BLaER1 treated with 17β-estradiol and CSF1 and Interleukin-3, amounts not matched to agents 10 nM and 100 nM (cell line): ENCODE results near the gene NHP2.
"Not testable (repeated sequence)": the region's sequence is repeated elsewhere in the genome, so short reads cannot be mapped to it uniquely, and the experiment has no call there.

Experiments used
- H3K27ac ChIP-seq, 11 experiments: shearing (Covaris generic); formaldehyde crosslinking; 2 replicates each; pipeline ENCODE4 v1.8.1; 2022
- H3K27me3 ChIP-seq, 11 experiments: shearing (Covaris generic); formaldehyde crosslinking; 2 replicates each; pipeline ENCODE4 v1.8.1; 2022
- H3K36me3 ChIP-seq, 11 experiments: shearing (Covaris generic); formaldehyde crosslinking; 2 replicates each; pipeline ENCODE4 v1.8.1; 2022
- H3K4me1 ChIP-seq, 10 experiments: shearing (Covaris generic); formaldehyde crosslinking; 2 replicates each; pipeline ENCODE4 v1.8.1; 2022
- H3K4me2 ChIP-seq, 11 experiments: shearing (Covaris generic); formaldehyde crosslinking; 2 replicates each; pipeline ENCODE4 v1.8.1; 2022
- H3K4me3 ChIP-seq, 10 experiments: shearing (Covaris generic); formaldehyde crosslinking; 2 replicates each; pipeline ENCODE4 v1.8.1; 2022
- H3K9ac ChIP-seq, 11 experiments: shearing (Covaris generic); formaldehyde crosslinking; 2 replicates each; pipeline ENCODE4 v1.8.1; 2022
- H3K9me3 ChIP-seq, 11 experiments: shearing (Covaris generic); formaldehyde crosslinking; replicated peaks in 1 of 11; 2 replicates each; pipeline ENCODE4 v1.8.1; 2022
- H4K20me1 ChIP-seq, 11 experiments: shearing (Covaris generic); formaldehyde crosslinking; 2 replicates each; pipeline ENCODE4 v1.8.1; 2022
- Cebpa-rat ChIP-seq, 11 experiments: shearing (Covaris generic); IDR thresholded peaks; 2 replicates each; pipeline ENCODE4 v1.8.1; 2022

Gene NHP2

DNA sequence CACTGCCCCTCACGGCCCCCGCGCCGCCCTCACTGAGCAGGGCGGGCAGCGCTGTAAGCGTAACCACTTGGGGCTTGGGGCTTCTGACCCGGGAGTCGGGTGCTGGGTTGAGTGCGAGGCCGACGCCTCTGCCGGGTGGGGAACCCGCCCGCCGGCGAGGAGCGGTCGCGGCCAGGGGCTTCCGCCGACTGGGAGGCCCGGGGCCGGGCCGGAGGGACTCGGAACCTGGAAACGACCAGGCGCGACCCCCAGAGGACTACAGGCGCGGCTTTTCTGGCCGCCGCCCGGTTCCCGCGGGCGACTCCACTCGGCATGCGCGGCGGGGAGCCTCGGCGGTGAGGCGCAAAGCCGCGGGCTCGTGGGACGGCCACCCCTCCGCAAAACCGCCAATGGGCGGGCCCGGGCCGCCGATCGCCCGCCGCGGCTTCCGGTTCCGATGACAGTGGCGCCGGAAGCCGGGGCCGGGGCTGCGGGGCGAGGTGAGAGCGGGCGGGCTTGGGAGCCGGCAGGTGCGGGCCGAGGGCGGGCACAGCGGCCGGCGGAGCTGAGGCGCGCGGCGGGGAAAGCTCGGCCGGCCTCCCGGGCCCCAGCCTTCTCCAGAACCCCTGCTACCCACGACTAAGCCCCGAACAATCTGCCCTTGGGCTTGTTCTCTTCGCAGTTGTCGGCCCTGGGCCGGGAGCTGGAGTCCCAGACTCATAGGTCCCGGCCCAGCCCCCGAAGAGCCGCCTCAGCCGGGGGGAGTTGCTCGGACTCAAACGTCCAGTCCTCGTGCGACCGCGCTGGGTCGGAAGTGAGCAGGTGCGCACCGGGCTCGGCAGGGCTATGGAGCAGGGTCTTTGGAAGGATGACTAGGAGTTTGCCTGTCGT, 22.9 kb downstream of the NHP2 start, which contains the start of gene RMND5B:
Gene RMND5B, plus strand, starts transcription at position 439 of the 870 bp plus-strand sequence. CDS start 7,106 bp downstream, outside the sequence.
- H3K9ac ChIP-seq, result peak within 1 kb of the TSS; percentile 75 to 92 (median 85)
- H3K36me3 ChIP-seq, result peaks cover 0 to 23% (median 5%) of the 10 kb centered on the region in 11 experiments; a peak in 11 of 22 replicates
- no peaks in the 10 kb centered on the region for H3K9me3 ChIP-seq
- peaks cover 17 to 46% (median 38%) of the 10 kb centered on the region in 10 experiments for H3K4me1 ChIP-seq
- H3K4me2 ChIP-seq, result peak within 1 kb of the TSS; percentile 87 to 98 (median 94)
- no peaks in the 10 kb centered on the region for H3K27me3 ChIP-seq
- H4K20me1 ChIP-seq, result peaks cover 0 to 14% (median under 1%) of the 10 kb centered on the region in 11 experiments; a peak in 6 of 22 replicates
- no peak for TF ChIP-seq Cebpa-rat (IDR thresholded peaks at IDR 0.05)
- peak within 1 kb of the TSS; percentile 62 to 87 (median 77) for H3K27ac ChIP-seq
- peak within 1 kb of the TSS; percentile 65 to 89 (median 76) for H3K4me3 ChIP-seq

DNA sequence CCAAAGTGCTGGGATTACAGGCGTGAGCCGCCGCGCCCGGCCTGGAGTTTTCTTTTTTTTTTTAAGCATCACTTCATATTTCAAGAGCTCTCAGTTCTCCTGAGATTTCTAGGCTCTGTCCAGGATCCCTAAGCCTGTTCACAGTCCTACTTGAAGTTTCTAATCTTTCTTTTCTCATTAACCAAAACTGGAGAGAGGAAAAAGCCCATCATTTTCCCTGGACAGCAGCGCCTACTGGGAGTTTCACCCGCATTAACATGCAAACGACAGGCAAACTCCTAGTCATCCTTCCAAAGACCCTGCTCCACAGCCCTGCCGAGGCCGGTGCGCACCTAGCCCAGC, 23.5 kb downstream of the NHP2 start:
- peaks cover 17 to 49% (median 41%) of the 10 kb centered on the region in 10 experiments for H3K4me1 ChIP-seq
- H3K27ac ChIP-seq, result peak overlapping the region; percentile 62 to 87 (median 77)
- H3K36me3 ChIP-seq, result peaks cover 0 to 17% (median 0%) of the 10 kb centered on the region in 11 experiments; a peak in 7 of 22 replicates
- not testable (repeated sequence) for H3K27me3 ChIP-seq, H3K9me3 ChIP-seq, H4K20me1 ChIP-seq
- H3K4me2 ChIP-seq, result peak overlapping the region; percentile 87 to 98 (median 94)
- H3K4me3 ChIP-seq, result peak overlapping the region; percentile 65 to 89 (median 76)
- H3K9ac ChIP-seq, result peak overlapping the region; percentile 75 to 92 (median 85)

DNA sequence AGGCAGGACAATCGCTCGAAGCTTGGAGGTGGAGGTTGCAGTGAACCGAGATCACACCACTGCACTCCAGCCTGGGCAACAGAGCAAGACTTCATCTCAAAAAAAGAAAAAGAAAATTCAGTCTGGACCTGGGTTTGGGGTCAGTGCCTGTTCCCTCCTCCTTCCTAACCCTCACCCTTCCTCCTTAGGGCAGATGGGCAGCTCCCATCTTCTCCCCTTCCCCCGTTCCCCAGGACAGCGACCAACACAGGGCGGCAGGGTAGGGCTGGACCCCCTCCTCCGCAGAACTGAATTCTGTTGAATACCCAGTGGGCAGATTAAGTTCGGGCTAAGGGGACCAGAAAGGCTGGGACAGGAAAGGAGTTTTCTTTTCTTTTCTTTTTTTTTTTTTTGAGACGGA, 24.4 kb downstream of the NHP2 start:
- Histone ChIP-seq H3K4me1 (peaks cover 17 to 58% (median 50%) of the 10 kb centered on the region in 10 experiments), H3K4me3 (no peak overlapping the region), H3K9ac (no peak overlapping the region), H4K20me1 (peaks cover 0 to 13% (median 0%) of the 10 kb centered on the region in 11 experiments; a peak in 5 of 22 replicates), H3K4me2 (peak overlapping the region in 9 of 11 experiments; percentile 87 to 98 (median 93); a peak in 16 of 22 replicates), H3K36me3 (peaks cover 0 to 8% (median 0%) of the 10 kb centered on the region in 11 experiments; a peak in 4 of 22 replicates), H3K27me3 (no peaks in the 10 kb centered on the region), H3K9me3 (no peaks in the 10 kb centered on the region), H3K27ac (no peak overlapping the region)
- no peak for TF ChIP-seq Cebpa-rat (IDR thresholded peaks at IDR 0.05)

DNA sequence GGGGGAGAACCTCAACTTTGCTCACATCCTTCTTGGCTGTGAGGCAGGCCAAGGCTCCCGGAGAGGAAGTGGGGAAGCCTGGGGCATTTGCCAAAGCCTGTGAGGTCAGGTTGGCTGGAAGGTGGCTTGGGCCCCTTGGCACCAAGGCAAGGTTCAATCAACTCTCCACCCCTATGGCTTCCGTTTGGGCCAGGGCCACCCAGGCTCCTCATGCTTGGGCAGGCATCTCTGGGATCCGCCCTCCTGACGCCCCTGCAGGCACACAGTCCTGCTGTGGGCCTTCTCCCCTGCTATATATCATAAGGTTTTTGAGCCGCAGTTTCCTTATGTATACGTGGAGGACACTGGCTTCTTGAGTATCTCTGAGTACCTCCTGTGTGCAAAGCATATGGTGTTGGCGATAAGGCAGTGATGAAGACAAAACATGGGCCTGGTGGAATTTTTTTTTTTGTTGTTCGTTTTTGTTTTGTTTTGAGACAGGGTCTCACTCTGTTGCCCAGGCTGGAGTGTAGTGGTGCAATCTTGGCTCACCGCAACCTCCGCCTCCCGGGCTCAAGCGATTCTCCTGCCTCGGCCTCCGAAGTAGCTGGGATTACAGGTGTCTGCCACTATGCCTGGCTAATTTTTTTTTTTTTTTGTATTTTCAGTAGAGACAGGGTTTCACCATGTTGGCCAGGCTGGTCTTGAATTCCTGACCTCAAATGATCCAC, 26.2 kb downstream of the NHP2 start:
- H3K27ac ChIP-seq, H3K9ac ChIP-seq, H3K36me3 ChIP-seq, H3K27me3 ChIP-seq, H3K4me3 ChIP-seq, H3K9me3 ChIP-seq: not testable (repeated sequence)
- H3K4me1 ChIP-seq, result peaks cover 28 to 77% (median 68%) of the 10 kb centered on the region in 10 experiments
- H3K4me2 ChIP-seq, result peak overlapping the region in 8 of 11 experiments; percentile 0 to 55 (median 22); a peak in 12 of 22 replicates
- H4K20me1 ChIP-seq, result peaks cover 0 to 31% (median 9%) of the 10 kb centered on the region in 11 experiments; a peak in 10 of 22 replicates

DNA sequence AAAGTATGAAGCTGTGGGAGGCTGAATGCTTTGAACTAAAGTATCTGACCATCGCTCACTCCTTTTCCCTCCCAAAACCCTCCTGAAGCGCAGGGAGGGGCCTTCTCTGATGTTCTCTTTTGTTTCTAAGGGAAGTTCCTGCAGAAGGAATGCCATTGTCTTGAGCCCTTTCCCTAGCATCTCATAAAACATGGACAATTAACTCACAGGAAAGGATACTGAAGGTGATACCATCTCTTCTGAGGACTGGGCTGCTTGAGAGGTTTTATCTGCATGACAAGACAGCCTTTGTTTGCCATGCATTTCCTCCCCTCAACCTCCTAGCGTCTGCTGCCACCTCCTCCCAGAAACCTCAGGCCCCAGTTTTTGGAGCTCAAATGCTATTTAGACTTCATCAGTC, 27.1 kb downstream of the NHP2 start:
- H3K4me2 ChIP-seq, result peak overlapping the region in 8 of 11 experiments; percentile 1 to 55 (median 22); a peak in 9 of 22 replicates
- peaks cover 0 to 33% (median 9%) of the 10 kb centered on the region in 11 experiments; a peak in 10 of 22 replicates for H4K20me1 ChIP-seq
- 0 out of 22 replicates have a peak, but pooled peaks cover 0 to 6% (median 0%) of the 10 kb centered on the region in 11 experiments for H3K36me3 ChIP-seq
- no peak overlapping the region for H3K4me3 ChIP-seq
- H3K4me1 ChIP-seq, result peaks cover 28 to 80% (median 73%) of the 10 kb centered on the region in 10 experiments
- no peaks in the 10 kb centered on the region for H3K9me3 ChIP-seq
- H3K9ac ChIP-seq, result no peak overlapping the region
- H3K27me3 ChIP-seq, result peaks cover 0 to 17% (median 0%) of the 10 kb centered on the region in 11 experiments; a peak in 5 of 22 replicates
- H3K27ac ChIP-seq, result no peak overlapping the region
- no peak for TF ChIP-seq Cebpa-rat (IDR thresholded peaks at IDR 0.05)

DNA sequence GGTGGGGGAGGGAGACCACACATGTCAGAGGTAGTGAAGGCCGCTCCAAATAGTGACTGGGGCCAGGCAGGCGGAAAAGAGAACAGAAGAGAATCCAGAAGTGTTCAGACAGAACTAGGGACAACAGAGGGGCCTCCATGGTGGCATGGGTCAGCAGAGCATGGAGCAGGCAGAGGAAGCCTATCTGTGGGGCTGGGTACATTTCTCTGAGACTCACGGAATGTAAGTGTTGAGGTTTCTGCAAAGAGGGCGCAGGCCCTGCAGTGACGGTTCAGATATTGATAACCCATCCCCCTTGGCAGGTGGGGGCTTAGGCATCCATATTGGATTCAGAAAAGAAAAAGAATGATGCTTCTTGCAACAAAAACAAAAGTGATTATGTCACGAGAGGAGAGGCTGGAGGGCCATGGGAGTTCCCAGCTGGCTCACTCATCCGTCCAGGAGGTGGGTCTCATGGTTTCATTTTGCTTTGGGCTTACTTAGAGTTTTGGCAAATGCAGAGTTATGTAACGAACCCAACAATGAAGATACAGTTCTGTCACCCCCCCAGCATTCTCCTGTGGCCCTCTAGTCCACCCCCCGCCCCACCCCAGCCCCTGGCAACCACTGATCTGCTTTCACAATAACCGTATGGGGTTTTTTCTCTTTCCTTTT, 28.3 kb downstream of the NHP2 start:
- H3K4me1 ChIP-seq, result peaks cover 38 to 84% (median 82%) of the 10 kb centered on the region in 10 experiments
- TF ChIP-seq Cebpa-rat (IDR thresholded peaks at IDR 0.05), result no peak
- H3K27me3 ChIP-seq, result peaks cover 0 to 29% (median 0%) of the 10 kb centered on the region in 11 experiments; a peak in 5 of 22 replicates
- no peaks in the 10 kb centered on the region for H3K9me3 ChIP-seq
- H3K4me2 ChIP-seq, result peak overlapping the region in 7 of 11 experiments; percentile 97 to 100 (median 99); a peak in 12 of 22 replicates
- no peak overlapping the region for H3K9ac ChIP-seq
- no peak overlapping the region for H3K4me3 ChIP-seq
- peak overlapping the region in 2 of 11 experiments; percentile 10 to 94; a peak in 2 of 22 replicates for H3K27ac ChIP-seq
- 0 out of 22 replicates have a peak, but pooled peaks cover 0 to 6% (median 0%) of the 10 kb centered on the region in 11 experiments for H3K36me3 ChIP-seq
- H4K20me1 ChIP-seq, result peaks cover 0 to 44% (median 12%) of the 10 kb centered on the region in 11 experiments; a peak in 10 of 22 replicates

DNA sequence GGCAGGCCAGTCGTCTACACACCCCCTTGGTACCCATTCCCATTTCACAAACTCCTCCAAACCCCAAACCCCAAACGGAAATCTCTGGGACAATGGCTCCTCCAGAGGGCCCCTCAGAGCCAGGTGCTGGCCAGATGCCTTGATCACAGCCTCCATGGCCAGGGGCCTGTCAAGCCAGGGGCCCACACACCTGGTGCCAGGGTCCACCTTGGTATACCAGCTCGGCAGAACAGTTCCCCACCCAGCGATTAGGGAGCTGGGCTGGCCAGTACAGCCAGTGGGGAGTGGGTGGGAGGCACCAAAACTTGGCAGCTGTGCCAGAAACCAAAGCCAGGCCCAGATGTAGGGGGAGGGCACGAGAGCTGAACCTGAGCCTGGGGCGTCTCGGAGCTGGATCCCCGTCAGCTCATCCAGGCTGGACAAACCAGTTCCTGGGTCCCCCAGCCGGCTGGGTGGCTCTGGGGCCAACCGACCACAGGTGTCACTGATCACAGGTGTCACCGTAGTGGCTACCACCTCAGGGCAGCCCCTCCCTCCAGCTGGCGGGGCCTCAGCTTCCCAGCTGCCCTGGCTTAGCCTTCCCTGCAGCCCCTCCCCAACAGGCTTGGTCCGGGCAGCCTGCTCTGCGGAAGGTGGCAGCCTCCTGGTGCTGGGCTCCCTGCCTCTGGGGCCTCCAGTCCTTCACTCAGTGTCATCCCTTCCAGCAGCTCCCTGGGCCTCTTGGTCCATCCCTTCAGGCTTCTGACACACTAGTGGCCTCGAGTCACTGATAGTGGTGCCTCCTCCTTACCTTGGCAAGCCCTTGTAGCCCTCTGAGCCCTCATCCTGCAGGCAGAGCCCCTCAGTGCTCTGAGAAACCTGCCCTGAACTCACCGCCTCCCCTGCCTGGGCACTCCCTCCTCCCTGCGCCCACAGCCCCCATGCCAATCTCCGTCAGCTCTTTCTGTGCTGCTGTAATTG, 29.4 kb downstream of the NHP2 start:
- Histone ChIP-seq H3K27ac (peak overlapping the region in 4 of 11 experiments; percentile 10 to 94 (median 24); a peak in 6 of 22 replicates), H3K36me3 (0 out of 22 replicates have a peak, but pooled peaks cover 0 to 6% (median 0%) of the 10 kb centered on the region in 11 experiments), H3K9ac (peak overlapping the region in 4 of 11 experiments; percentile 76 to 86 (median 82); a peak in 6 of 22 replicates), H3K9me3 (no peaks in the 10 kb centered on the region), H3K27me3 (peaks cover 0 to 39% (median 0%) of the 10 kb centered on the region in 11 experiments; a peak in 5 of 22 replicates), H4K20me1 (peaks cover 0 to 55% (median 12%) of the 10 kb centered on the region in 11 experiments; a peak in 10 of 22 replicates), H3K4me3 (no peak overlapping the region), H3K4me2 (peak overlapping the region; percentile 13 to 100 (median 99); a peak in 21 of 22 replicates), H3K4me1 (peaks cover 40 to 84% (median 82%) of the 10 kb centered on the region in 10 experiments)
- no peak for TF ChIP-seq Cebpa-rat (IDR thresholded peaks at IDR 0.05)
